Body of pancreas (tissue), 4 donors: ENCODE results near the gene C8B. TPM values are rescaled to one million over a fixed set of nuclear protein-coding genes. Genes with fewer than 3 reads are reported as not detected.

ENCODE experiments used
- ATAC-seq: fragments of 150-250 bp; one replicate; pipeline ENCODE4 v1.9.1; 2016
- DNase-seq, 4 donors: peaks; one replicate each; pipeline ENCODE4 v3.0.0-alpha.2; 2019
- H3K27ac ChIP-seq, 4 donors: fragments of 200-600 bp; sonication (generic); 1 replicate in 3 of 4; 2 replicates in 1 of 4; pipeline versions ENCODE4 v1.5.1 to v1.6.1; 2016 to 2019; ENCODE audit warnings: mild to moderate bottlenecking in 1 of 4, mixed read lengths in 1 of 4, moderate library complexity in 1 of 4
- H3K27me3 ChIP-seq, 2 donors: fragments of 200-600 bp; sonication (generic); one replicate each; pipeline ENCODE4 v1.6.0; 2016; ENCODE audit warnings: mild to moderate bottlenecking in 1 of 2
- H3K36me3 ChIP-seq, 2 donors: fragments of 200-600 bp; sonication (generic); replicated peaks in 1 of 2; 2 replicates each; pipeline ENCODE4 v1.5.1; 2016; ENCODE audit warnings: low read depth in 2 of 2; ENCODE audit not compliant: insufficient read depth in 1 of 2
- H3K4me1 ChIP-seq: fragments of 200-600 bp; sonication (generic); one replicate; pipeline ENCODE4 v1.6.0; 2016
- H3K4me3 ChIP-seq, 2 donors: fragments of 200-600 bp; sonication (generic); 1 replicate in 1 of 2; 2 replicates in 1 of 2; pipeline ENCODE4 v1.5.1; 2016 to 2019
- H3K9me3 ChIP-seq, 3 donors: fragments of 200-600 bp; sonication (generic); 1 replicate in 2 of 3; 2 replicates in 1 of 3; pipeline ENCODE4 v1.5.1; 2016
- POLR2A ChIP-seq, 3 donors: fragments of 450-650 bp; IDR thresholded peaks; one replicate each; pipeline ENCODE4 v1.6.1; 2016; ENCODE audit warnings: antibody characterized with exemption in 3 of 3, mild to moderate bottlenecking in 2 of 3
- WGBS, 2 donors: methylation state at CpG; one replicate each; pipeline ENCODE4 v1.1.5; 2017; 5-methylcytosine and 5-hydroxymethylcytosine counted together
- intact Hi-C: fragments of 100-400 bp; cut with DNase I; formaldehyde crosslinking; loops from one replicate; pipeline ENCODE4 v1.15.1; 2023
- total RNA-seq, 2 donors: library from RNA; depleted of rRNA; stranded (reverse); fragments of >200 nt; gene quantifications; one replicate each; pipeline ENCODE4 v1.1.0, GENCODE V29; 2016
- TF ChIP-seq, protein P1 (sequence below), 7 experiments: fragments of 450-650 bp in 4 of 7; fragments of 200-600 bp in 3 of 7; sonication (generic) in 3 of 7; IDR thresholded peaks; one replicate each; pipeline ENCODE4 v1.5.1; 2016 to 2019; ENCODE audit warnings: antibody characterized with exemption in 7 of 7

The C8B gene
- total RNA-seq, 2 donors from 2014 or later: not detected

DNA sequence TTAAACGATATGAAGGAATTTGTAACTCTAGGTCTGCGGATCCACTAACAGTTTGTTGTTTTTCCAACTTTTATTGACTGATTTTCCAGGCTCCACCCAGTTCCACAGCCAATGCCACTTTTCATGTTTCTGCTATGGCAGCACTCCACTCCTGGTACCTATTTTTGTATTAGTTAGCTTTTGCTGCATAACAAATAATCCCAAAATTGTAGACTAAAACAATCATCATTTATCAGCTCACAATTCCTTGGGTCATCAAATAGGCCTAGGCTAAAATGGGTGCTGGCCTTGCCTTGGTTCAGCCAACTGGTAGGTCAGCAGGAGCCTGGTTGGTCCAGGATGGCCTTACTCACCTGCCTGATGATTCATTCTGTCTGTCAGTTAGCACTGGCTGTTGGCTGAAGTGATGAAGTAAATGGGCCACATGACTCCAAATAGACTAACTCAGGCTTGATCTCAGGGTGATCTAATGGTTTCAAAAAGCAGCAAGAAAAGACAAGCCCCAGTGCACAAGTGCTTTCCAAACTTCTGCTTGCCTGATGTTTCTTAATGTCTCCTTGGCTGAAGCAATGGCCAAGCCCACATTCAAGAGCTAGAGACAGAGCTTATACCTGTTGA is 3.2 kb upstream of the C8B start:
- H3K4me3 ChIP-seq: no peak overlapping the region
- no peak overlapping the region for H3K27ac ChIP-seq
- ATAC-seq: no peak
- TF ChIP-seq, protein P1, sequence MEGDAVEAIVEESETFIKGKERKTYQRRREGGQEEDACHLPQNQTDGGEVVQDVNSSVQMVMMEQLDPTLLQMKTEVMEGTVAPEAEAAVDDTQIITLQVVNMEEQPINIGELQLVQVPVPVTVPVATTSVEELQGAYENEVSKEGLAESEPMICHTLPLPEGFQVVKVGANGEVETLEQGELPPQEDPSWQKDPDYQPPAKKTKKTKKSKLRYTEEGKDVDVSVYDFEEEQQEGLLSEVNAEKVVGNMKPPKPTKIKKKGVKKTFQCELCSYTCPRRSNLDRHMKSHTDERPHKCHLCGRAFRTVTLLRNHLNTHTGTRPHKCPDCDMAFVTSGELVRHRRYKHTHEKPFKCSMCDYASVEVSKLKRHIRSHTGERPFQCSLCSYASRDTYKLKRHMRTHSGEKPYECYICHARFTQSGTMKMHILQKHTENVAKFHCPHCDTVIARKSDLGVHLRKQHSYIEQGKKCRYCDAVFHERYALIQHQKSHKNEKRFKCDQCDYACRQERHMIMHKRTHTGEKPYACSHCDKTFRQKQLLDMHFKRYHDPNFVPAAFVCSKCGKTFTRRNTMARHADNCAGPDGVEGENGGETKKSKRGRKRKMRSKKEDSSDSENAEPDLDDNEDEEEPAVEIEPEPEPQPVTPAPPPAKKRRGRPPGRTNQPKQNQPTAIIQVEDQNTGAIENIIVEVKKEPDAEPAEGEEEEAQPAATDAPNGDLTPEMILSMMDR (IDR thresholded peaks at IDR 0.05): no peak
- no peak for TF ChIP-seq POLR2A (IDR thresholded peaks at IDR 0.05)
- no peaks in the 10 kb centered on the region for H3K27me3 ChIP-seq
- no peaks in the 10 kb centered on the region for H3K36me3 ChIP-seq
- DNase-seq: no peak
- no peaks in the 10 kb centered on the region for H3K9me3 ChIP-seq
- H3K4me1 ChIP-seq: peaks cover 13% of the 10 kb centered on the region
- 58 to 72% methylated on average over 2 of the region's 2 CpGs for WGBS, 2 donors
- intact Hi-C loops: no loop called here

DNA sequence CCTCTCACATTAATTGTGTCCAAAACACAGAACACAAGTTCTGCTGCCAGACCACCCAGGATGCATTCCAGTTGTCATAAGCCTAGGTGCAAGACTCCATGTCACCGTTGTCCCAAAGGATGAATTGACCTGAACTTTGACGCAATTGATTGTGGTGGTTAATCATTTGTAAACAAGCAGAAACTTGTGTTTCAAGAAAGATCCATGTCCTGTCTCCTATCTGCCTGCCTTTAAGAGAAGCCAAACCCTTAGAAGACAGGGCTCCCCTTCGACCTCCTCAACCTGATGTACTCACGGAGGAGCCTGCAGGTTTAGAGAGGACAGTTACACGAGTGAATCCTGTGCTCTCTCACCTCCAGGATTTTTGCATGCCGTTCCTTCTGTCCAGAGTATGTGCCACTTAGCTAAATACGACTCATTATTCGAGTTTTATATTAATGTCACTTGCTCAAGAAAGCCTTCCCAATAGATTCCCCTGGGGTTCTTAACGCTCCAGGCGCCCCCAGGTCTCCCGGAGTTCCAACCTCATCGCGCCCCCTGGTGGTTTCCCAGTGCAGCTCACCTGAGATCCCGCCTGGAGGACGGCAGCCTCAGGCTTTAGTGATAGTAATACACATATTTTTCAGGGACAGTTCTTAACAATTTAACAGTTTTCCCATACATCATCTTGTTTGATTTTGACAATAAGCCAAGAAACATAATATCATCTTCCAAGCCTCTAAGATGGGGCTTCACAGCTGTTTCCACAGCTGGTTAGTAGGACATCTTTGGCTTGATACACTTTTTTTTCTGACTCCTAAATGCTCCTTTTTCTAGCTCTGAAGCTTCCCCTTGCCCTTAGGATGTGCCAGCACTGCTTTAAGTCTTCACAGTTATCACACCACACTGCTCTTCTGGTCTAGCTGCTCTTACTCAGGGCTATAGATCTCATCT is 2.4 kb upstream of the C8B start:
- ATAC-seq: peak; percentile 64
- no peaks in the 10 kb centered on the region for H3K27me3 ChIP-seq
- no peak for TF ChIP-seq POLR2A (IDR thresholded peaks at IDR 0.05)
- TF ChIP-seq, protein P1 (IDR thresholded peaks at IDR 0.05): peak; percentile 68 to 80 (median 73)
- peaks cover 13% of the 10 kb centered on the region for H3K4me1 ChIP-seq
- H3K36me3 ChIP-seq: no peaks in the 10 kb centered on the region
- peak; percentile 35 to 70 (median 67) for DNase-seq
- intact Hi-C loops: no loop called here
- H3K27ac ChIP-seq: no peak overlapping the region
- no peaks in the 10 kb centered on the region for H3K9me3 ChIP-seq
- WGBS, 2 donors: 14 to 24% methylated on average over 15 of the region's 15 CpGs
- H3K4me3 ChIP-seq: no peak overlapping the region

DNA sequence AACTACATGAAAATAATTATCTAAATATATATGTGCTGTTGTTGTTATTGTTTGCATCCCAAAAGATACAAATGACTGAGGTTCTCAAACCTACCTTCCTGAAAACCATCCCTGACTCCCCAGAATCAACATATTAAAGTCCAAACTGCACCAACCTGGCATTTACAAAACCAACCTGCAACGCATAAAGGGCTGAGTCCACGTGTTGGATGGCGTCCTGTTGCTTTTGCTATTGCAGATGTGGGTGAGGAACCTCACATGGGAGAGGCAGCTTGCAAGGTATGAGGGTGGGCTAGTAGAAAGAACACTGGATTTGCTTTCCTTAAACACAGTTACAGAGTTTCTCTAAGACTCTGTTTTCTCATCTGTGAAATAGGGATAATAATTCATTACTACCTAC is 1.5 kb upstream of the C8B start:
- Histone ChIP-seq H3K27me3 (no peaks in the 10 kb centered on the region), H3K4me1 (peaks cover 13% of the 10 kb centered on the region), H3K9me3 (no peaks in the 10 kb centered on the region), H3K4me3 (no peak overlapping the region), H3K36me3 (no peaks in the 10 kb centered on the region), H3K27ac (no peak overlapping the region)
- ATAC-seq (no peak), DNase-seq (no peak)
- TF ChIP-seq, protein P1 (IDR thresholded peaks at IDR 0.05): no peak
- TF ChIP-seq POLR2A (IDR thresholded peaks at IDR 0.05): no peak
- WGBS, 2 donors: 55 to 56% methylated on average over 3 of the region's 3 CpGs
- intact Hi-C loops: no loop called here

DNA sequence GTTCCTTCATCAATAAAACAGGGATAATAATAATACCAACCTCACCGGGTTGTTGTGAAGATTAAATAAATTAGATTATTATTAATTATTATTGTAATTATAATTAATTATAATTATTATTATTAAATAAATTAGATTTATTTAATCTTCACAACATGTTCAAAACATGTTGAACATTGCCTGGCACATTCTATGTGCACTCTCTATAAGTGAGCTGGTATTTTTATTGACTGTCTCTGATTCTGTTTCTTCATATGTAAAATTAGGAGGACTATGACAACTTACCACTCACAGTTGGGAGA is 834 bp upstream of the C8B start:
- DNase-seq: no peak
- Histone ChIP-seq H3K9me3 (no peaks in the 10 kb centered on the region), H3K36me3 (no peaks in the 10 kb centered on the region), H3K4me3 (no peak overlapping the region), H3K4me1 (peaks cover 13% of the 10 kb centered on the region), H3K27ac (no peak overlapping the region), H3K27me3 (no peaks in the 10 kb centered on the region)
- intact Hi-C loops: no loop called here
- WGBS, 2 donors: 79 to 84% methylated on average over 1 of the region's 1 CpG
- TF ChIP-seq, protein P1 (IDR thresholded peaks at IDR 0.05): no peak
- ATAC-seq: no peak
